ENCODE measurements around the gene TRAF3. TPM values are rescaled to one million over a fixed set of nuclear protein-coding genes. Genes with fewer than 3 reads are reported as not detected.
A peak's percentile ranks its signal among the peaks of the same experiment; 100 is the strongest.

The TRAF3 gene
- total and polyA plus RNA-seq, 4 donors = 3.4 to 32.6 (median 11.5) TPM

DNA sequence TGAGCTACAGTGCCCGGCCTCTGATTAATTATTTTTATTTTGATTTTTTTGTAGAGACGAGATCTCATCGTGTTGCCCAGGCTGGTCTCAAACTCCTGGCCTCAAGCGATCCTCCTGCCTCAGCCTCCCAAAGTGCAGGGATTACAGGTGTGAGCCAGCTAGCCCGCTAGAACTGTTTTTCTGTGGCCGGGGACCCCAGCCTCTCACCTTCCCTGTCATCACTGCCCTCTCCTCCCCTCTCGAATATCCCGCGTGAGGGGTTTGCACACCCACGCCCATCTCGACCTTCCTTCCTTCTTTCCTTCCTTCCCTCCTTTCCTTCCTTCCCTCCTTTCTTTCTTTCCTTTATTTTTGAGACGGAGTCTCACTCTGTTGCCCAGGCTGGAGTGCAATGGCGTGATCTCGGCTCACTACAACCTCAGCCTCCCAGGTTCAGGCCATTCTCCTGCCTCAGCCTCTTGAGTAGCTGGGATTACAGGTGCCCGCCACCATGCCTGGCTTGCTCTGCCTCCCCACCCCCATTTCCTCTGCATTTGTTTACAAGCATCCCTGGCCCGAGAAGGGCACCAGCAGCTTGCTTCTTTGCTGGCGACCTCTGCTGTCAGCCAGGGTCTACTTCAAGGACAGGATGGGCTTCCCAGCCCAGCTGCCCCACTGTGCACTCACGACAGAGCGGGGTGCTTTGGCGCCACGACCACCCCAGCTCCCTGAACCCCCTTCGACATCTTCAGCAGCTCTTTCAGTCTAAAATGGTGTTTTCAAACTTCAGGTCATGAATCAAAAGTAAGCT is 4.3 kb upstream of the TRAF3 start:
- Histone ChIP-seq H3K27ac (ENCODE audit: low read depth in 1 of 2, low read length in 2 of 2) (no peak overlapping the region), H3K4me1 (ENCODE audit: control insufficient read depth in 1 of 2, insufficient read depth in 2 of 2, low read length in 2 of 2) (no peaks in the 10 kb centered on the region), H3K4me3 (ENCODE audit: low read length in 2 of 2) (no peak overlapping the region), H3K27me3 (ENCODE audit: control insufficient read depth in 1 of 2, insufficient read depth in 2 of 2, low read length in 1 of 2) (no peaks in the 10 kb centered on the region), H3K36me3 (ENCODE audit: control insufficient read depth in 1 of 2, insufficient read depth in 2 of 2, low read length in 1 of 2) (no peaks in the 10 kb centered on the region), H3K9me3 (ENCODE audit: control insufficient read depth, low read length) (no peaks in the 10 kb centered on the region)
- intact Hi-C loops (cut with DNase I) = loop anchor here in 1 of 2 donors (10.0 kb wide), 1 partner anchor 102 kb away; no protein-coding TSS in a partner anchor
- DNase-seq (peak in 1 of 2 donors; percentile 30), ATAC-seq (ENCODE audit: low FRiP score) (no peak)
- 77 to 82% methylated on average over 20 to 22 of the region's 22 CpGs for WGBS, 2 donors

DNA sequence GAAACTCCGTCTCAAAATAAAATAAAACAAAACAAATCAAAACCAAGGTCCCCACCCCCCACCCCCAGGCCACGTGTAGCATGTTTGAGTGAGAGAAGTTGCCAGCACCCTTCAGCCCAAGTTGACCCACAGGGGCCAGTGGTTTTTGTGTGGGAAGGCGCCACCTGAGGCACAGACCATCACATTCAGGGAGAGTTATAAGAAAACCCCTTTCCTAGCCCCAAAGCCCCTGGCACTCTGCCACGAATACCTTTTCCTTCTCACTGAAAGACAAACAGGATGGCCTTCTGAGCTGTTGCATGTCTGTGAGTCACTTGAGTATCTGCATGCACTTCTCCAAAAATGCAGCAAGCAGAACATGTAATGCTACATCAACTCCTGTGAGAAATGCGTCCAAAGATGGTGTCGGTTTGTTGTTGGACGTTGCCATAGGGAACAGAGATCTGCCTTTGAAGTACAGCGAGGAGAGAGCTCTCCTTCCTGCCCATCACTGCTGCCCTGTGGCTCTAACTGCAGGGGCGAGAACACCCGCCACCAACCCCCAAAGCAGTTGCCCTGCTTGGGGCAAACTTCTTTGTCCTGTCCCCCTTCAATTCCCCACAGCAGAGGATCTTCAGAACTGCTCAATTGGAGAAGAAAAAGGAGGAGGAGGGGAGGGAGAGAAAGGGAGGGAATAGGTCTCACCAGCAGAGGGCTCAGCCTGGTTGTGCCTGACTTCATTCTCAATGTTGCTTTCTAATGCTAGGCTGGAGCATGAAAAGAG is 2.7 kb upstream of the TRAF3 start:
- ATAC-seq (ENCODE audit: low FRiP score) = peak; percentile 72

DNA sequence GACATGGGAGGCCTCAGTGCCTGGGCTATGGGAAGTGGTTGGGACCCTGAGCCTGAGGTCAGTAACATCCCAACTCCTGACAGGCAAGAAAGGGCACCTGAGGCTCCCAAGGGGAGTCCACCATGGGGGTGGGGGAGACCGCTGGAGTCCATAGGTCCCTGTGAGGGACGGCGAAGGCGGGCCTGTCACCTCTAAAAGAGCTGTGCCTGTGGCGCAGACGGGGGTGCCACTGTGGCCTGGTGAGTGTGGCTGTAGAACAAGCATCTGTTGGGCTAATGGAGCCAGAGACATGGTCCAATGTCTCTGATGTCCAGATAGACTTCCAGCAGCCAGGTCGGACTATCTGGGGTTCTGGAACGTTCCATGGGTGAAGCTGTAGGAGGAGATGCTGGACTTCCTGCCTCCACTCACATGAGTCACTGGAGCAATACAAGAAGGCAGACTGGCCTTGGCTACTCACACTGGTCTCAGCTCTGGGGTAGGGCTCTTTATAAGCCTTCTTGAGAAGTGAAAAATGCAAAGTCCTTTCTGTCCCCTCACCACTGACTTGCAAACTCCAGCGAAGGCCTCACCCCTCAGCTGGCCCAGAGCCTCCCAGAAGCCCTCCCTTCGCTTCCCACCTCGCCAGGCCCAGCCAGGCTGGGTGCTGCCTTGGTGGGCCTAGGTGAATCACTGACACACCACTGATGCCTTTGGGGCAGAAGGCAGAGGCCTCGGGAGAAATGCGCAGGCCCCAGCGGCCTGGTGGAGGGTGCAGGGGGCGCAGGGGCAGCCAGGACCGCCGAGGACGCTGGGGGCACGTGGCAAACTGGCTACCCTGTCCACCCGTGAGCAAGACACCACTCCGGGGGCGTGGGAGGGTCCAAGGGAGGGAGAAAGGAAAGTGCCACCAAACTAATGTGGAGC is 1.1 kb upstream of the TRAF3 start:
- DNase-seq (peak in 1 of 2 donors; percentile 48), ATAC-seq (ENCODE audit: low FRiP score) (peak; percentile 20)
- Histone ChIP-seq H3K4me3 (ENCODE audit: low read length in 2 of 2) (no peak overlapping the region), H3K27me3 (ENCODE audit: control insufficient read depth in 1 of 2, insufficient read depth in 2 of 2, low read length in 1 of 2) (no peaks in the 10 kb centered on the region), H3K36me3 (ENCODE audit: control insufficient read depth in 1 of 2, insufficient read depth in 2 of 2, low read length in 1 of 2) (no peaks in the 10 kb centered on the region), H3K9me3 (ENCODE audit: control insufficient read depth, low read length) (no peaks in the 10 kb centered on the region), H3K27ac (ENCODE audit: low read depth in 1 of 2, low read length in 2 of 2) (peak overlapping the region in 1 of 2 donors; percentile 9), H3K4me1 (ENCODE audit: control insufficient read depth in 1 of 2, insufficient read depth in 2 of 2, low read length in 2 of 2) (peaks cover 0 to 5% of the 10 kb centered on the region in 2 donors)
- WGBS, 2 donors = 82 to 83% methylated on average over 22 of the region's 22 CpGs
- intact Hi-C loops (cut with DNase I) = loop anchor here in 1 of 2 donors (10.0 kb wide), 1 partner anchor 99 kb away; no protein-coding TSS in a partner anchor

More for the DNA sequence above, 2.7 kb upstream of the TRAF3 start:
- peak in 1 of 2 donors; percentile 68 for DNase-seq
- intact Hi-C loops (cut with DNase I) = loop anchor here in 1 of 2 donors (10.0 kb wide), 1 partner anchor 100 kb away; no protein-coding TSS in a partner anchor
- no peaks in the 10 kb centered on the region for H3K9me3 ChIP-seq (ENCODE audit: control insufficient read depth, low read length)
- peaks cover 0 to 5% of the 10 kb centered on the region in 2 donors for H3K4me1 ChIP-seq (ENCODE audit: control insufficient read depth in 1 of 2, insufficient read depth in 2 of 2, low read length in 2 of 2)
- H3K27ac ChIP-seq (ENCODE audit: low read depth in 1 of 2, low read length in 2 of 2) = no peak overlapping the region
- no peaks in the 10 kb centered on the region for H3K36me3 ChIP-seq (ENCODE audit: control insufficient read depth in 1 of 2, insufficient read depth in 2 of 2, low read length in 1 of 2)
- WGBS, 2 donors = 35 to 39% methylated on average over 10 of the region's 10 CpGs
- no peaks in the 10 kb centered on the region for H3K27me3 ChIP-seq (ENCODE audit: control insufficient read depth in 1 of 2, insufficient read depth in 2 of 2, low read length in 1 of 2)
- H3K4me3 ChIP-seq (ENCODE audit: low read length in 2 of 2) = no peak overlapping the region

DNA sequence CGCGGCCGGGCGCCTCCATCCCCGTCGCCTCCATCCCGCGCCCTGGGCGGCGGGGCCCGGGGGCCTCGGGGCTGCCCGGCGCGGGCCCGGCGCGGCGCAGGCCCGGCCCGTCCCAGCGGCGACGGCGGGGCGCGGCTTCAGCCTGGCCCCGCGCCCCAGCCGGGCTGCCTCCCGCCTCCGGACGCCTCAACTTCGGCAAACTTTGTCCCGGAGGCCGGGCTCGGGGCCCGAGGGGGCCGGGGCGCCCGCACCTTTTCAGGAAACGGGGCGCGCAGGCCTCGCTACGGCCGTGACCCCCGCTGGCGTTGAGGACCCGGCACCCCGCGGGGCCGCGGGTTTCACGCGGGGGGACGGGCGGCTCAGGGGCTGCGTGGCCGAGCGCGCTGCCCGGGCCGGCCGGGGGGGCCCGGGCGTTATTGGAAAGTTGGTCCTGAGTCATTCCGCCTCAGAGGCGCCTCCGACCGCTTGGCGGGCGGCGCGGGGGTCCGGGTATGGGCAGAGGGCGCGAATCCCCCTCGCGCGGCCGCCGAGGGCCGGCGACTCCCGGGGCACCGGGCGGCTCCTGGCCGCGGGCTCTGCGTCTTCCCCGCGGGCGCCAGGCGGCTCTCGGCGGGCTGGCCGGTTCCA is 575 bp downstream of the TRAF3 start:
- peak; percentile 5 for ATAC-seq (ENCODE audit: low FRiP score)
- intact Hi-C loops (cut with DNase I) = loop anchor here in 1 of 2 donors (10.0 kb wide), 1 partner anchor 97 kb away; no protein-coding TSS in a partner anchor
- H3K36me3 ChIP-seq (ENCODE audit: control insufficient read depth in 1 of 2, insufficient read depth in 2 of 2, low read length in 1 of 2) = no peaks in the 10 kb centered on the region

DNA sequence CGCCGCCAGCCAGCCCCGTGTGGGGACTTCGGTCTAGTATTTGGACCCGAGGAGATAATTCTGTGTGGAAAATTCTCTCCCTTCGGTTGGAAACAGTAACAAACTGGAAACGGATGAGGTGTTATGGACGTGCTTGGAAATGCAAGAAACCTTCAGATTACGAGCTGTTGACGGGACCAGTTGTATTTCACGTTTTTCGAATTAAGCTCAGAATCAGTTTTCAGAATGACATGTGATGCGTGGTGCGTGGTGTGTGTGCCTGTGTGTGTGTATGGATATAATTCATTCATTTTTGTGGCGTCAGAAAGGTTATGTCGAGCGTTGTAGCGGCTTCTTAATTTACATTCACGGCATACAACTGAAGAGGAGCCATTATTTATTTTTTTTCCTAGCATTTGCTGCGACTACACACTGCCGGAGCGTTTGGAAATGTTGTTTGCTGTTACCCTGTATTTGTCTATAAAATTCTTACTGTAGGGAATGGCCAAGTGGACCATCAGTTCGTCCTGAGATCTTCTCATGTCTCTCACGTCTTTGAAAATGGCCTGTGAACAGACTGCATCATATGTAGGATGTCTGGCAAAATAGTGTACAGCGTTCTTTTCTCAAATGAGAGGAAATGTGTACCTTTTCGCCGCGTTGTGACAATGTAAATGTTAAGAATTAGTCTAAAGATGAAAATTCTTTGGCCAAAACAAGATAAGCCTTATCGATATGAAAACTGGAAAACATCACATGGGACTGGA is 1.3 kb downstream of the TRAF3 start:
- no peak for ATAC-seq (ENCODE audit: low FRiP score)
- Histone ChIP-seq H3K27me3 (ENCODE audit: control insufficient read depth in 1 of 2, insufficient read depth in 2 of 2, low read length in 1 of 2) (no peaks in the 10 kb centered on the region), H3K9me3 (ENCODE audit: control insufficient read depth, low read length) (no peaks in the 10 kb centered on the region), H3K4me3 (ENCODE audit: low read length in 2 of 2) (peak overlapping the region; percentile 87 to 95), H3K27ac (ENCODE audit: low read depth in 1 of 2, low read length in 2 of 2) (no peak overlapping the region), H3K4me1 (ENCODE audit: control insufficient read depth in 1 of 2, insufficient read depth in 2 of 2, low read length in 2 of 2) (peaks cover 0 to 5% of the 10 kb centered on the region in 2 donors), H3K36me3 (ENCODE audit: control insufficient read depth in 1 of 2, insufficient read depth in 2 of 2, low read length in 1 of 2) (no peaks in the 10 kb centered on the region)
- no peak for DNase-seq
- 2% methylated on average over 29 of the region's 29 CpGs for WGBS, 2 donors
- intact Hi-C loops (cut with DNase I) = loop anchor here in 1 of 2 donors (10.0 kb wide), 1 partner anchor 96 kb away; no protein-coding TSS in a partner anchor

More for the DNA sequence above, 575 bp downstream of the TRAF3 start:
- H3K27me3 ChIP-seq (ENCODE audit: control insufficient read depth in 1 of 2, insufficient read depth in 2 of 2, low read length in 1 of 2) = no peaks in the 10 kb centered on the region
- H3K4me3 ChIP-seq (ENCODE audit: low read length in 2 of 2) = peak overlapping the region; percentile 87 to 95
- no peaks in the 10 kb centered on the region for H3K9me3 ChIP-seq (ENCODE audit: control insufficient read depth, low read length)
- peak overlapping the region; percentile 5 to 36 for H3K27ac ChIP-seq (ENCODE audit: low read depth in 1 of 2, low read length in 2 of 2)
- peak in 1 of 2 donors; percentile 79 for DNase-seq
- 0 to 1% methylated on average over 68 to 98 of the region's 98 CpGs for WGBS, 2 donors
- H3K4me1 ChIP-seq (ENCODE audit: control insufficient read depth in 1 of 2, insufficient read depth in 2 of 2, low read length in 2 of 2) = peaks cover 0 to 5% of the 10 kb centered on the region in 2 donors

DNA sequence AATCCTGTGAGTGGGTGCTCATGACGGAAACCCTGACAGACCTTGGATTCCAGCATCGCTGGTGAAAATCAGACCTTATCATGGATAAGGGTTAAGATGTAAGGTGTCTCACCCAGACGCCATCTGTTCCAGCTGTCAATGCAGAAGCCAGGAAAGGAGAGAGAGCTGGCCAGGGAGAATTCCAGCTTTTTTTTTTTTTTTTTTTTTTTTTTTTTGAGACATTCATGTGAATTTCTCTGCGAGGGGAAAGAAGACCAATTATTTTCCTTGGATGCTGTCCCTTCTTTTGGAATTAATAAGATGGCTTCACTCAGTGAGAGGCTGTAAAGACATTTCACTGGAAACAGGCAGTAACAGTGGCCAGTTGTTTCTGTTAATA is 1.8 kb downstream of the TRAF3 start:
- Histone ChIP-seq H3K9me3 (ENCODE audit: control insufficient read depth, low read length) (no peaks in the 10 kb centered on the region), H3K4me3 (ENCODE audit: low read length in 2 of 2) (no peak overlapping the region), H3K27ac (ENCODE audit: low read depth in 1 of 2, low read length in 2 of 2) (no peak overlapping the region), H3K4me1 (ENCODE audit: control insufficient read depth in 1 of 2, insufficient read depth in 2 of 2, low read length in 2 of 2) (peaks cover 0 to 5% of the 10 kb centered on the region in 2 donors), H3K27me3 (ENCODE audit: control insufficient read depth in 1 of 2, insufficient read depth in 2 of 2, low read length in 1 of 2) (no peaks in the 10 kb centered on the region), H3K36me3 (ENCODE audit: control insufficient read depth in 1 of 2, insufficient read depth in 2 of 2, low read length in 1 of 2) (no peaks in the 10 kb centered on the region)
- 4 to 9% methylated on average over 4 of the region's 4 CpGs for WGBS, 2 donors
- ATAC-seq (ENCODE audit: low FRiP score) = no peak
- no peak for DNase-seq
- intact Hi-C loops (cut with DNase I) = loop anchor here in 1 of 2 donors (10.0 kb wide), 1 partner anchor 96 kb away; no protein-coding TSS in a partner anchor

DNA sequence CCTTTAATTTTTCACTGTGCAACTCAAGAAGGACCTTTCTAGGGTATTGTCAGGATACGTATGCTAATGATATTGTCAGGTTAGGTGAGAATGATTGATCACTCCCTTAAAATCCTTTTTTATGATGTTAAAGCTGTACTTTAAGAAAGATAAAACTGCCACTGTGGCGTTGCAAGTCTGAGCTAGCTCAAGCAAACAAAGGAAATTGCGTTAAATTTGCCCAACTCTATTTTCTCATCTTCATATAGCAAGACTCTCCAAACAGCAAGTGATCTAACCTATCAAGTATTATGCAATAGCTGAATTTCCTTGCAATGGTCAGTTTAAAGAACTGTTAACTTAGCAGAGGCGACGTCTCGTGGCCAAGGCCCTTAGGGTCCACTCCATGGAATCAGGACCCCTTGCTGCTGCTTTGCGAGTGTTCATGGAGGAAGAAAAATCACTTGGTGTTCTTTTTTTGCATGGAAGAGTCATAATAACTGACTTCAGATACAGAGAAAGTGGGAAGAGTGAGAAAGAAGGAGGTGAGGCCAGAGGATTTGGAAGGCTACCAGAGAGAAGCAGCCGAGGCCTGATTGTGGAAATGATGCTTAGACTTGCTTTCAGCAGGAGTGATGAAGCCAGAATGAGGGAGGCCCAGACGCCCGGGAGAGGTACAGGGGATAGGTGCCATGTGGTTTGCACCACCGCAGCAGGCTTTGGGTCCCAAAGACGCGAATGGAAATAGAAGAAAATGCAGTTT is 2.5 kb downstream of the TRAF3 start:
- ATAC-seq (ENCODE audit: low FRiP score) (no peak), DNase-seq (no peak)
- Histone ChIP-seq H3K4me1 (ENCODE audit: control insufficient read depth in 1 of 2, insufficient read depth in 2 of 2, low read length in 2 of 2) (peaks cover 0 to 5% of the 10 kb centered on the region in 2 donors), H3K27ac (ENCODE audit: low read depth in 1 of 2, low read length in 2 of 2) (no peak overlapping the region), H3K9me3 (ENCODE audit: control insufficient read depth, low read length) (no peaks in the 10 kb centered on the region), H3K36me3 (ENCODE audit: control insufficient read depth in 1 of 2, insufficient read depth in 2 of 2, low read length in 1 of 2) (no peaks in the 10 kb centered on the region), H3K27me3 (ENCODE audit: control insufficient read depth in 1 of 2, insufficient read depth in 2 of 2, low read length in 1 of 2) (no peaks in the 10 kb centered on the region), H3K4me3 (ENCODE audit: low read length in 2 of 2) (no peak overlapping the region)
- WGBS, 2 donors = 80 to 87% methylated on average over 13 of the region's 13 CpGs
- intact Hi-C loops (cut with DNase I) = loop anchor here in 1 of 2 donors (10.0 kb wide), 1 partner anchor 95 kb away; no protein-coding TSS in a partner anchor

Measured in aorta (tissue), 5 donors.